GM21390 (cell line): ENCODE data around the gene TP53.
"Not testable (repeated sequence)": the region's sequence is repeated elsewhere in the genome, so short reads cannot be mapped to it uniquely, and the experiment has no call there.

Source experiments
- ATAC-seq: cut with Tn5 transposase; IDR thresholded peaks from one replicate; pipeline ENCODE4 v1.9.1; 2021; ENCODE audit not compliant: unreplicated experiment

TP53 gene

DNA sequence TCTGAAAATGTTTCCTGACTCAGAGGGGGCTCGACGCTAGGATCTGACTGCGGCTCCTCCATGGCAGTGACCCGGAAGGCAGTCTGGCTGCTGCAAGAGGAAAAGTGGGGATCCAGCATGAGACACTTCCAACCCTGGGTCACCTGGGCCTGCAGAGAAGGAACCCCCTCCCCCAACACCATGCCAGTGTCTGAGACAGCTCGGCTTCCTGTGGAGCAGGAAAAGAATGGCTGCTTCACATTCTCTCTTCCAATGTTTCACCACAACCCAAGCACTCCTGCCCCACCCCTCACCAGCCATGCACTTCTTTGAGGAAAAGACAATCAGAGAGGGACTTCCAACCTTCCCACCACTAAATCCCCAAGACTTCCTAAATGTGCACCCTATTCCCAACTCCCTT is 10.8 kb downstream of the TP53 start:
- no peak for ATAC-seq

DNA sequence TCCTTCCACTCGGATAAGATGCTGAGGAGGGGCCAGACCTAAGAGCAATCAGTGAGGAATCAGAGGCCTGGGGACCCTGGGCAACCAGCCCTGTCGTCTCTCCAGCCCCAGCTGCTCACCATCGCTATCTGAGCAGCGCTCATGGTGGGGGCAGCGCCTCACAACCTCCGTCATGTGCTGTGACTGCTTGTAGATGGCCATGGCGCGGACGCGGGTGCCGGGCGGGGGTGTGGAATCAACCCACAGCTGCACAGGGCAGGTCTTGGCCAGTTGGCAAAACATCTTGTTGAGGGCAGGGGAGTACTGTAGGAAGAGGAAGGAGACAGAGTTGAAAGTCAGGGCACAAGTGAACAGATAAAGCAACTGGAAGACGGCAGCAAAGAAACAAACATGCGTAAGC is 12.4 kb downstream of the TP53 start:
- no peak for ATAC-seq

DNA sequence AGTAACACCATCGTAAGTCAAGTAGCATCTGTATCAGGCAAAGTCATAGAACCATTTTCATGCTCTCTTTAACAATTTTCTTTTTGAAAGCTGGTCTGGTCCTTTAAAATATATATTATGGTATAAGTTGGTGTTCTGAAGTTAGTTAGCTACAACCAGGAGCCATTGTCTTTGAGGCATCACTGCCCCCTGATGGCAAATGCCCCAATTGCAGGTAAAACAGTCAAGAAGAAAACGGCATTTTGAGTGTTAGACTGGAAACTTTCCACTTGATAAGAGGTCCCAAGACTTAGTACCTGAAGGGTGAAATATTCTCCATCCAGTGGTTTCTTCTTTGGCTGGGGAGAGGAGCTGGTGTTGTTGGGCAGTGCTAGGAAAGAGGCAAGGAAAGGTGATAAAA is 14.1 kb downstream of the TP53 start:
- no peak for ATAC-seq

DNA sequence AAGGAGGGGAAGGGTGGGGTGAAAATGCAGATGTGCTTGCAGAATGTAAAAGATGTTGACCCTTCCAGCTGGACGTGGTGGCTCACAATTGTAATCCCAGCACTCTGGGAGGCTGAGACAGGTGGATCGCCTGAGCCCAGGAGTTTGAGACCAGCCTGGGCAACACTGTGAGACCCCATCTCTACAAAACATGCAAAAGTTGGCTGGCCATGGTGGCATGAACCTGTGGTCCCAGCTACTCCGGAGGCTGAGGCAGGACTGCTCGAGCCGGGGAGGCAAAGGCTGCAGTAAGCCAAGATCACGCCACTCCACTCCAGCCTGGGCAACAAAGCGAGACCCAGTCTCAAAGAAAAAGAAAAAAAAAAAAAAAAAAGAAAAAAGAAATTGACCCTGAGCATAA is 18.8 kb downstream of the TP53 start:
- ATAC-seq, result no peak

DNA sequence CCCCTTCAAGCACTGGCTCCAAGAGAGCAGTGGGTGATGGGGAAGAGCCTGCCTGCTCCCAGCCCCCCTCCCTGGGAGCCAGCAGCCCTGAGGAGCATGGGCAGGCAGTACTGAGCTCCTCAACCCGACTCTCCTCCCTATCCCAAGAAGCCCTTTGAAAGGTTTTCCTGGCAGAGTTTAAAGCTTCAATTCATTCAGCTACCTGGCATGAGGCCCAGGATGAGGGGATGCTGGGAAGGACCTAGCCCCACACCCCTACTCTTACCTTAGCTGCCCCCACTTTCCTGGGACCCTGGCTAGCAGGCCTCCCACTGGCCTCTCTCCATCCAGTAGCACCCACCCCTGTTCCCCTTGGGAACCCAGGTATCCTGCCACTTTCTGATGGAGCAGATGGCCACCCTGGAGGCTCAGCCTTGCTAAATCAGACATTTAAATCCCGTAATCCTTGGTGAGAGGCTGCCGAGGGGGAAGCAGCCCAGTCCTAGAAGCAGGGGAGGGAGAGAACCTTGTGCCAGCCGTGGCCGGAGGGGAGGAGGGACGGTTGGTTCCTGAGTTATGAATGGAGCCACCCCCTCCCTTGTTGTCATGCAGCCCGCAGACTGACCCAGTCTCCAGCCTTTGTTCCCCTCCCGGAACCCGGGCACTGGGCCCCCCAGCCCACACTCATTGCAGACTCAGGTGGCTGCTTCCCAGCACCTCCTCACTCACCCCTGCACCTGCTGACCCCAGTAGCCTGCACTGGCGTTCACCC is 19.5 kb downstream of the TP53 start:
- no peak for ATAC-seq

DNA sequence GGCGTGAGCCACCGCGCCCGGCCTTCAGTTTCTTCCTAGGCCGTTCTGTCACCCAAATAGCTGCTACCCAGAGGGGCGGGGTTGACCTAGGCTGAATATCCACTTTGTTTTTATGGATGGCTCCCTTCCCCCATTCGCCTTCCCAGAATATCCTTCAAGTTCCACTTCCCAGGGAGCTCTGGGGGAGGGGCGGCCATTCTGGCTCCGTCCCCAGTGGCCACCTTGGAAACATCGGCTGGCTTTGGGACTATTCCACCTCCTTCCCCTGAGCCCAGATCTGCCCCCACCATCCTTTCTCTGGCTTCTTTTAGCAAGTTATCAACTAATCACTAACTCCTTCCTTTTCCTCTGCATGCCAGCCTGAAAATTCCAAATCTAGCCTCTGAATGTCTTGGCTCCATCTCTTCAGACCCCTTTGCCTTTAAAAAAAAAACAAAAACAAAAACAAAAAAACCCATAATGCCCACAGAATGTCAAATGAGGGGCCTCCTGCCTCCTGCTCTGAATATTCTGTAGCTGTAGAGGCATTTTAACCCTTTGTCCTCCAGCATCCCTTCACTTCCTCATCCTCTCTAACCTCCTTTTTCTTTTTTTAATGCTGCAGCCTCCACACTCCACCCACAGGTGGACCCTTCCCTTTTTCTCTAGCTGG is 30.2 kb downstream of the TP53 start:
- ATAC-seq, result no peak

DNA sequence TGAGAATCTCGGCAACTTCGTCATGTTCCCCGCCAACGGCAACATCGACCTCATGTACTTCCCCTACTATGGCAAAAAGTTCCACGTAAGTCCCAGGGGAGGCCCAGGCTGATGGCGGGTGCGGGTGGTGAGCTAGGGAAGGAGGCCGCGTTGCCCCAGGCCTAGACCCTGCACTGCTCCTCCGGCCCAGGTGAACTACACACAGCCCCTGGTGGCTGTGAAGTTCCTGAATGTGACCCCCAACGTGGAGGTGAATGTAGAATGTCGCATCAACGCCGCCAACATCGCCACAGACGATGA is 31.8 kb downstream of the TP53 start:
- ATAC-seq, result no peak

DNA sequence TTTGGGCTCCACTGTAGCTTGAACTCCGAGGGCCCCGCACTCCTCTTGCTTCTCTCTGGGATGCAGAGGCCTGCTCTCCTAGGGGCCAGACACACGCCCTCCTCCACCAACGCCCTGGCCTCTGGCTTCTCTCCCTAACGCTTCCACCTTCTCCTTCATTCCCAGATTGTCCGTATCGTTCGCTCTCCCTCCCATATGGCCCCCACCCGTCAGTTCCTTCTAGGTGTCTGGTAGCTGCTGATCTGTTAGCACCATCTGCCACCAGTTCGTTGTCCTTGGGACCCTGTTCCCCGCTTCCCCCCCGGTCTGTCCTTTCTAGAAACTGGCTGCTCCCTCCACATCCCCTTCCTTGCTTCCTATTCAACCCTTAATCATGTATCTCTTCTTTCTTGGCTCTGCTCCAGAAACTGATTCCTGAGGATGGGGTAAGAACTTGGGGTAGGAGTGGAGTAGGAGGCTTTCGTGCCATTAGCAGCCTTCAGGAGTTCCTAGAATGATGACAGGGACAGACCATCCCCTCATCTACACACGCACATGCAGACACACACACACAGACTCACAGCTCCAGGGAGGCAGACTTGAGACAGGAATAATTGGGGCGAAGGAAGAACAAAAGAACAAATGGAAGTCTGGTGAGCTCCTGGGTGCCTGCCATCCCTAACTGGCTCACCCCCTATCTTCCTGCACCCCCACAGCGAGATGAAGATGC is 32.3 kb downstream of the TP53 start:
- ATAC-seq, result no peak

DNA sequence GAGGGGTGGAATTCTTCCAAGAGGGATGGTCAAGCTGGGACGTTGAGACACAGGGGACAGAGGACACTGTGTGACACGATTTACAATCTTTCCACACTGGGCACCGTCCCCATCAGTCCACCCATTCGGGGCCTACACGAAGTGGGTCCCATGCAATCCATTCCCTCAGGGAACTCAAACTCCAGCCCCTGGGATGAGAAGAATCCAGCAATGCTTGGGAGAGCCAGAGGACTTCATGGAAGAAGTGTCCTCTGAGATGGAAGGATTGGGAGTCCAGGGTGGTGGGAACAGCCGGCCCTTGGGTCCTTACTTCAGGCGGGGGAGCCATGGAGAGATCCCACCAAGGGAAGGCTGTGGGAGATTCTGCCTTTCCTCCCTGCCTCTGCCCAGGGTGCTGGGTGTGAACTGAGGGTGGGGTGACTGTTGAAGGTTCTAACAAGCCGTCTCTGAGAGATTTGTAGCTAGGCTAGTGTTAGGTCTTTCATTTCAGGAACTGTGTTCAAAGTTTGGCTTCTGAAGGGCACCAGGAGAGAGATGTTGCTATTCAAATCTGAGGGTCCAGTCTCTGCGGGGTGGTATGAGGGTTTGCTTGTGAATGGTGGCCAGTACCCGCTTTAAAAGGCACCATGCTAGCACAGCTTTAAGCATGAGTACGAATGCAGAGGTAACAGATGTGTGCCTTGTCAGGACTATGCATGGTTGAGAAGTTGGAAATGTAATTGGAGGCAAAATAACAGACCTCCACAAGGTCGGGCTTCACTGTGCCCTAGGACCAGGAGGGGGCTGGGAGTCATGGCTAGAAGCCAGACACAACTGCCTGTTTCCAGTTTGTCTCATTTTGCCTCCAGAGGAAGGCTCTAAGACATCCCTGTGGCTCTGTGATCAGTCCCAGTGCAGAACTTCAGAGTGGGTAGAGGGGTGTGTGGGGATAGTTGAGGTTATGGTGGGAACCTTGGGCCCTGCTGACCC is 34.6 kb downstream of the TP53 start:
- ATAC-seq, result no peak

DNA sequence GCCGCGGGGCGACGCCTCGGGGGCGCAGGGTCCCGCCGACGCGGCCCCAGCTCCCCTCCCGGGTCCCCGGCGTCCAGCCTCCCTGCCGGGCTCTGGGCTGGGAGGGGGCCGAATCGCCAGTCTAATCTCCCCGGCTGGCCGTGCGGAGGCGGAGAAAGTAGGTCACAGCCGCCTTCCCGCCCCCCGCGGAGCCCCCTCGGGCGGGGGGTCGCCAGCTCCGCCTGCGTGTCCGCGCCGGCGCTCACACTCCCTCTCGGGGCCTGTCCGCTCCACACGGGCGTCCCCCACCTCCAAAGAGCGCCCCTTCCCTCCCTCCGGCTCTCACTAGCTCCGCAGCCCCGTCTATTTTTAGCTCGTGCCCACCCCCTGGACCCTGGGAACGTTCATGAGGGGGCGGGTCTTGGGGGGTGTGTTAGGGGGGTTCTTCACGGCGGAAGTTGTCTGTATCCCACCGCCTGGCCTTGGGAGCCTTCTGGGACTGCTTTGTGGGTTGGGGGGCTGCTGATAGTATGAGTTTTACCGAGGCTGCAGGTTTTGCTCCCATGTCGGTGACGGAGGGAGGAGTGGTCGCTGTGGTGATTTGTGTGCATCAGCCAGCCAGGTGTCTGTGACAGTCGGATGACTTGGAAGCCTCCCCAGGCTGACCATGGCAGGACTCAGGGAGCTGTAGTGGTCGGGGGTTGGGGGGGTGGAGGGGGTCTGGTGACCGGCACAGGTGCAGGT is 35.5 kb downstream of the TP53 start:
- ATAC-seq, result no peak

DNA sequence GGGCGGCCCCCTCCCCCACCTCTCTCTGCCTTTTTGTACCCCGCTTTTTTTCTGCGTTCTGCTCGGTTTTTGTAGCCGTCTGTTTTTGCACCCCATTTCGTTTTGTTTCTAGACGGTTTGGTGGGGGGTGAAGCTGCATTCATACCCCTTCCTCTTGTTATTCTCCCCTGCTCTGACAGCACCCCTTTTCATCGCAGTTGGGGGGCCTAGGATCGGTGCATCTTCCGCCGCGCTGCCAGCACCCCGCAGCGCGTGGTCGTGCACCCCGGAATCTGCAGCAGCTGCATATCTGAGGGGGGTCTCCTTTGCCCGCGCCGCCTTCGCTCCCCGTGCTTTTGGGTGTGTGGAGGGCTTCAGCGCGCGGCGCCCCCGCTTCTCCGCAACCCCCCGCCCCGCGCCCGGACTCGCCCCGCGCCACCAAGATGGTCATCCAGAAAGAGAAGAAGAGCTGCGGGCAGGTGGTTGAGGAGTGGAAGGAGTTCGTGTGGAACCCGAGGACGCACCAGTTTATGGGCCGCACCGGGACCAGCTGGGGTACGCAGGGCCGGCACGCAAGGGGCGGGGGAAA is 36.1 kb downstream of the TP53 start:
- no peak for ATAC-seq

DNA sequence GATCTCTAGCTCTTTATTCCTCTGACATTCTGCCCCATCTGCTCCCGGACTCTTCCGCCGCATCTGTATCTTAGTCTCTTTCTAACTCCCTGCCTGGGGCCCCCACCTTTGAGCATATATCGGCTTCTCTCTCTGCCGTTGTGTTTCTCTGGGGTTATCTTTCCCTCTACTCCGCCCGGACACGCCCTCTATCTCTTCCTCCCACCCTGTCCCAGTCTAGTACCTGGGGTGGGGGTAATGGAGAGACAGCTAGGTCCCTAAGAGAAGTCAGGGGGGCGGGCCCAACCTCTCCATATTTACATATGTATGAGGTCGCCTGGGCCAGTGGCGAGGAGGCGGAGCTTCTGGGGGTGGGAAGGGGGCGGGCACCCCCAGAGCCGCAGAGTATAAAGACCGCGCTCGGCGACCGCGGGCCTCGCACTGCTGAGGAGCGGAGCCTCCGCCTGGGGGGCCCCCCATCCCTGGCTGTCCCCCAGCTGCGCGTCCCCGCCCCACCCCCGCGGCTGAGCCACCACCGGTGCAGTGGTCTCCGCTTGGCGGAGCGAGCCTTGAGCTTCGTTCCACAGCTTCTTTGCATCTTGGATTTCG is 36.7 kb downstream of the TP53 start, which contains the start of gene ATP1B2:
TSS of gene ATP1B2 (plus strand) at position 418 of the 588 bp plus-strand sequence. CDS start 593 bp downstream, outside the sequence.
- ATAC-seq, result no peak

DNA sequence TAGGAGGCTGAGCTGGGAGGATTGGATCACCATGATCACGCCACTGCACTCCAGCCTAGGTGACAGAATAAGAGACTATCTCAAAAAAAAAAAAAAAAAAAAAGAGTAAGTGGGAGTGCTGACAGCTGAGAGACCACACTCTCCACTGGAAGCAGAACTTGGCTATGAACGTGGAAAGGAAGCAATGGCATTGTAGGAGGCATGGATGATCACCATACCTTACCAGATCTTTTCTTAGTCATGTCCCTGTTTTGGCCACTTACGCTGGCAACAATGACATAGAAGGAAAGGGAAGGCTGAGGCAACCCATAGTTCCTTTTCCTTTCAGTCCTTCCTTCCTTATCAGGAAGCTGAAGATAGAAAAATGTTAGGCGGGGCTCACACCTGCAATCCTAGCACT is 40.3 kb downstream of the TP53 start:
- ATAC-seq, result no peak

DNA sequence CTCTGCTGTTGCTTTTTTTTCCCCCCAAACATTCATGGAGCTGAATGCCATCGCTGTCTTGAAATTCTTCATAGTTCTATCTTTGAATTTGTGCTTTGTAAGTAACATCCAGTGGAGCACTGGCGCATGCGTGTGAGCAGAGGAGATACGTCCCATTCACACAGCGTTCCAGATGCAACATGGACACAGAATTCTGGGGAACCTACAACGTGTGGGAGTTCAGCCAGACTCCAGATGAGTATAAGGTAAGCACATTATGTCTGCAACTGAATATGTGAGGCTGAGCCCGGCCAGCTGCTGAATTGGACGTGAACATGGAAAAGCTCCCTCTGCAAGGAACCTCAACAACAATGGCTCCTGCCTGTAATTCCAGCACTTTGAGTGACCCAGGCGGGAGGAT is 40.8 kb downstream of the TP53 start:
- no peak for ATAC-seq

DNA sequence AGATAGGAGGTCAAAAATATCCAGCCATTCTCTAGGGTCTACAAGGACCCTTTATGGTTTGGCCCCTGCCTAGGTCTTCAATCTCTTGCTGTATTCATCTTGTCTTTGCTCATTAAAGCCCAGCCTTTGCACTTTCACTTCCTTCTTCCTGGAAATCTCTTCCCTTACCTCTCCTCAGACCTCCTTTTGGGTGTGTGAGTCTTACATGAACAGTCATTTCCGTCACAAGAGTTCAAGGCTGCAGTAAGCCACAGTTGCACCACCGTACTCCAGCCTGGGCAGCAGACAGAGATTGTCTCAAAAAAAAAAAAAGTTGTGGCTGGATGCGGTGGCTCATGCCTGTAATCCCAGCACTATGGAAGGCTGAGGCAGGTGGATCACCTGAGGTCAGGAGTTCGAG is 42.5 kb downstream of the TP53 start:
- ATAC-seq, result no peak

DNA sequence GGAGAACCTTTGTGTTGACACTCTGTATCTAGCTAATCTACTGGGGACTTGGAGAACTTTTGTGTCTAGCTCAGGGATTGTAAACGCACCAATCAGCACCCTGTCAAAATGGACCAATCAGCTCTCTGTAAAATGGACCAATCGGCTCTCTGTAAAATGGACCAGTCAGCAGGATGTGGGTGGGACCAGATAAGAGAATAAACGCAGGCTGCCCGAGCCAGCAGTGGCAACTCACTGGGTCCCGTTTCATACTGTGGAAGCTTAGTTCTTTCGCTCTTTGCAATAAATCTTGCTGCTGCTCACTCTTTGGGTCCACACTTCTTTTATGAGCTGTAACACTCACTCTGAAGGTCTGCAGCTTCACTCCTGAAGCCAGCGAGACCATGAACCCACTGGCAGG is 45.7 kb downstream of the TP53 start:
- not testable (repeated sequence) for ATAC-seq

DNA sequence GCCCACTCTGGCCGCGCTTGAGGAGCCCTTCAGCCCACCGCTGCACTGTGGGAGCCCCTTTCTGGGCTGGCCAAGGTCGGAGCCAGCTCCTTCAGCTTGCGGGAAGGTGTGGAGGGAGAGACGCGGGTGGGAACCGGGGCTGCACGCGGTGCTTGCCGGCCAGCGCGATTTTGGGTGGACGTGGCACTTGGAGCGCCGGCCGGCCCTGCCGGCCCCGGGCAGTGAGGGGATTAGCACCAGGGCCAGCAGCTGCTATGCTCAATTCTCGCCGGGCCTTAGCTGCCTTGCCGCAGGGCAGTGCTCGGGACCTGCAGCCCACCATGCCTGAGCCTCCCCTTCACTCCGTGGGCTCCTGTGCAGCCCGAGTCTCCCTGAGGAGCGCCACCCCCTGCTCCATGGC is 46.5 kb downstream of the TP53 start:
- no peak for ATAC-seq

DNA sequence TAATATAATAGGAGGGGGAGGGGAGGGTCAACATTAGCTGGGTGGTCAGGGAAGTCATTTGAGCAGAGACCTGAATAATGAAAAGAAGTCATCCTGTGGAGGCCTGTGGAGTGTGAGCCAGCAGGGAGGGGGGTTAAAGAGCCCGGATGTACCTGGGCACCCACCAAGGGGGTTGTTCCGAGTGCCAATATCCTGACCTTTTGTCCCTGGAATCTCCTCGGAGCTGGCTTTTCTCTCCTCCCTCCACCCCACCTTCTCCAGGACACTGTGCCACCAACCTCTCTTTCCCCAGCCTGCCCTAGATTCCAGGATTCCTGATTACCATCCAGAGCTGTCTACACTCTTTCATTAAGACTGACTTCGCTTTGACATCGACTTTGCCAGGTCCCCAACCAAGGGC is 51.1 kb downstream of the TP53 start:
- ATAC-seq, result no peak

DNA sequence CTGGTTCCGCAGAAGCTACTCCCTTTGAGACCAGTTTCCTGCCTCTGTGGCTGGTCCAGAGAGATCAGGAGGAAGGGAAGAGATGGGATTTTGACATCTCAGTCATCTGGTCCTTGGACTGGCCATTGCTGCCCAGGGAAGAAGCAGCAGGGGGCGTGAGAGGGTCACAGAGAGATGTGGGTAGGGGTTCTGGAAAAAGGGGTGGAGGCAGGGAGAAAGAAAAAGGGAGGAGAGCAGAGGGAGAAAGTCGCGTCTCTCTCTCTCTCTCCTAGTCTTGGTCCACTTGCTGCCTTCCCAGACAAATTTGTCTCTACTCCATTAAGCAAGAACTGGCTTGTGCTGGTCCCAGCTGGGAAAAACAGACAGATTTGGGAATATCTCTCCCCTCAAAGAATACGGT is 52.9 kb downstream of the TP53 start:
- ATAC-seq, result no peak

DNA sequence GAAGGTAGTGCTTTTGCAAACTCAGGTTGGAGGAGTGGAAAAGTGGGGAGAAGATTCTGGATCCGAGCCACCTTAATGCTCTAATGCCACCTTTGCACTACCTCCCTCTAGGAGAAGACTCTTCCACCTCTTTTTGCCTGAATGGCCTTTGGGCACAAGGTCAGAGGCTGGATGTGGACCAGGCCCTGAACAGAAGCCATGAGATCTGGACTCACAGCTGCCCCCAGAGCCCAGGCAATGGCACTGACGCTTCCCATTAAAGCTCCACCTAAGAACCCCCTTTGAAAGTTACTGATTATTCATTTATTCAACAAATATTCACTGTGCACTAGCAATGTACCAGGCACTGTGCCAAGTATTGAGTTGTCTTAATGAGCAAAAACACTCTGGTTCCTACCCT is 54.2 kb downstream of the TP53 start:
- ATAC-seq, result no peak
